H9 (cell line): ENCODE measurements around the gene NEURL1B. TPM values are rescaled to one million over a fixed set of nuclear protein-coding genes. Genes with fewer than 3 reads are reported as not detected.

Experiments
- DNase-seq: peaks from one replicate; pipeline ENCODE4 v3.0.0-alpha.2; 2017
- H2AFZ ChIP-seq: one replicate; pipeline ENCODE4 v1.6.1; 2013; ENCODE audit warnings: mild to moderate bottlenecking, low read length, control low read depth, moderate library complexity
- H2AK5ac ChIP-seq: 2 replicates; pipeline ENCODE4 v1.6.1; 2013; ENCODE audit warnings: low read length, control low read depth, mixed read lengths; ENCODE audit not compliant: insufficient read length
- H2BK120ac ChIP-seq: one replicate; pipeline ENCODE4 v1.6.1; 2013; ENCODE audit warnings: low read depth, mild to moderate bottlenecking, low read length, control low read depth, inconsistent platforms; ENCODE audit not compliant: poor library complexity, severe bottlenecking
- H2BK12ac ChIP-seq: 2 replicates; pipeline ENCODE4 v1.6.1; 2013; ENCODE audit warnings: low read length, control low read depth, mixed read lengths, low read depth; ENCODE audit not compliant: insufficient read length
- H2BK15ac ChIP-seq: 2 replicates; pipeline ENCODE4 v1.6.1; 2013; ENCODE audit warnings: low read depth, low read length, control low read depth
- H2BK20ac ChIP-seq: one replicate; pipeline ENCODE4 v1.6.1; 2013; ENCODE audit warnings: low read depth, mild to moderate bottlenecking, low read length, control low read depth, inconsistent platforms; ENCODE audit not compliant: poor library complexity, severe bottlenecking
- H2BK5ac ChIP-seq: 2 replicates; pipeline ENCODE4 v1.6.1; 2013; ENCODE audit warnings: low read length, control low read depth, mixed read lengths; ENCODE audit not compliant: insufficient read length
- H3K14ac ChIP-seq: 2 replicates; pipeline ENCODE4 v1.6.1; 2013; ENCODE audit warnings: low read length, control low read depth; ENCODE audit not compliant: insufficient read depth
- H3K18ac ChIP-seq: 2 replicates; pipeline ENCODE4 v1.6.1; 2013; ENCODE audit warnings: low read depth, mild to moderate bottlenecking, mixed read lengths, low read length, control low read depth; ENCODE audit not compliant: insufficient read length
- H3K23ac ChIP-seq: 2 replicates; pipeline ENCODE4 v1.6.1; 2013; ENCODE audit warnings: low read length, control low read depth, mixed read lengths, low read depth; ENCODE audit not compliant: insufficient read length
- H3K23me2 ChIP-seq: 2 replicates; pipeline ENCODE4 v1.6.1; 2013; ENCODE audit warnings: low read depth, mild to moderate bottlenecking, mixed read lengths, low read length, control low read depth; ENCODE audit not compliant: insufficient read length, poor library complexity, severe bottlenecking
- H3K27ac ChIP-seq: 2 replicates; pipeline ENCODE4 v1.5.1; 2013; ENCODE audit warnings: low read length, control low read depth, mixed read lengths, low read depth; ENCODE audit not compliant: insufficient read length
- H3K27me3 ChIP-seq: 2 replicates; pipeline ENCODE4 v1.6.1; 2013; ENCODE audit warnings: low read length, control low read depth, inconsistent platforms; ENCODE audit not compliant: insufficient read depth
- H3K4ac ChIP-seq: 2 replicates; pipeline ENCODE4 v1.6.1; 2013; ENCODE audit warnings: low read depth, mild to moderate bottlenecking, control low read depth, inconsistent platforms, low read length, moderate library complexity
- H3K4me1 ChIP-seq: 2 replicates; pipeline ENCODE4 v1.6.1; 2013; ENCODE audit warnings: low read length, control low read depth, inconsistent platforms; ENCODE audit not compliant: insufficient read depth
- H3K4me2 ChIP-seq: 2 replicates; pipeline ENCODE4 v1.6.1; 2013; ENCODE audit warnings: low read length, control low read depth, mixed read lengths; ENCODE audit not compliant: insufficient read length, insufficient read depth
- H3K56ac ChIP-seq: 2 replicates; pipeline ENCODE4 v1.6.1; 2013; ENCODE audit warnings: low read depth, mild to moderate bottlenecking, mixed read lengths, low read length, control low read depth; ENCODE audit not compliant: insufficient read length
- H3K79me1 ChIP-seq: 2 replicates; pipeline ENCODE4 v1.6.1; 2013; ENCODE audit warnings: low read depth, mild to moderate bottlenecking, moderate library complexity, low read length, control low read depth, inconsistent platforms; ENCODE audit not compliant: insufficient read depth, poor library complexity, severe bottlenecking
- H3K79me2 ChIP-seq: 2 replicates; pipeline ENCODE4 v1.6.1; 2013; ENCODE audit warnings: low read length, control low read depth, inconsistent platforms; ENCODE audit not compliant: insufficient read depth
- H3K9ac ChIP-seq: 2 replicates; pipeline ENCODE4 v1.6.1; 2013; ENCODE audit warnings: low read length, control low read depth, mixed read lengths; ENCODE audit not compliant: insufficient read length; ENCODE audit errors: extremely low read depth
- H3K9me3 ChIP-seq: one replicate; pipeline ENCODE4 v1.6.1; 2013; ENCODE audit warnings: low read depth, low read length, inconsistent platforms; ENCODE audit not compliant: control insufficient read depth
- H3T11ph ChIP-seq: one replicate; pipeline ENCODE4 v1.6.1; 2013; ENCODE audit warnings: mild to moderate bottlenecking, low read length, control low read depth, inconsistent platforms
- H4K20me1 ChIP-seq: one replicate; pipeline ENCODE4 v1.6.1; 2013; ENCODE audit not compliant: control insufficient read depth, insufficient read length, insufficient read depth
- H4K5ac ChIP-seq: 2 replicates; pipeline ENCODE4 v1.6.1; 2013; ENCODE audit warnings: low read depth, mild to moderate bottlenecking, mixed read lengths, low read length, control low read depth; ENCODE audit not compliant: insufficient read length
- H4K8ac ChIP-seq: replicated peaks from 2 replicates; pipeline ENCODE4 v1.6.1; 2013; ENCODE audit warnings: low read length, control low read depth, mixed read lengths, low read depth; ENCODE audit not compliant: insufficient read length
- H4K91ac ChIP-seq: 2 replicates; pipeline ENCODE4 v1.6.1; 2013; ENCODE audit warnings: low read depth, mild to moderate bottlenecking, moderate library complexity, mixed read lengths, low read length, control low read depth; ENCODE audit not compliant: insufficient read length
- H3K27ac Mint-ChIP-seq, 3 experiments: 2 replicates in 2 of 3; 3 replicates in 1 of 3; pipeline ENCODE4 v1.8.0; 2020 to 2021; ENCODE audit warnings: mixed read lengths in 3 of 3, mild to moderate bottlenecking in 1 of 3, moderate library complexity in 1 of 3
- H3K27me3 Mint-ChIP-seq: 2 replicates; pipeline ENCODE4 v1.8.0; 2021; ENCODE audit warnings: low read depth, mild to moderate bottlenecking, moderate library complexity, mixed read lengths
- H3K36me3 Mint-ChIP-seq, 3 experiments: 2 replicates in 2 of 3; 3 replicates in 1 of 3; pipeline ENCODE4 v1.8.0; 2020 to 2021; ENCODE audit warnings: low read depth in 3 of 3, mixed read lengths in 3 of 3; ENCODE audit not compliant: insufficient read depth in 1 of 3
- H3K4me1 Mint-ChIP-seq, 2 experiments: 2 replicates each; pipeline ENCODE4 v1.8.0; 2020; ENCODE audit warnings: mixed read lengths in 2 of 2
- H3K4me3 Mint-ChIP-seq, 2 experiments: 2 replicates in 1 of 2; 3 replicates in 1 of 2; pipeline ENCODE4 v1.8.0; 2020 to 2021; ENCODE audit warnings: mild to moderate bottlenecking in 2 of 2, mixed read lengths in 2 of 2, moderate library complexity in 1 of 2
- H3K9me3 Mint-ChIP-seq, 2 experiments: 2 replicates in 1 of 2; 3 replicates in 1 of 2; pipeline ENCODE4 v1.8.0; 2020; ENCODE audit warnings: mild to moderate bottlenecking in 2 of 2, mixed read lengths in 2 of 2, moderate library complexity in 1 of 2
- WGBS: extraction: QIAGEN DNeasy Blood & Tissue Kit; methylation state at CpG from one replicate; pipeline ENCODE4 v1.1.7; 2013; ENCODE audit warnings: missing lambda C conversion rate, low lambda C conversion rate, mixed read lengths; ENCODE audit not compliant: insufficient read length; ENCODE audit errors: extremely low coverage; 5-methylcytosine and 5-hydroxymethylcytosine counted together
- total RNA-seq: library from RNA; stranded (reverse); gene quantifications from 2 replicates; pipeline ENCODE4 v1.2.1, GENCODE V29; 2021
- TF ChIP-seq, protein P1 (sequence below): fragments of 200-600 bp; sonication (generic); conservative IDR thresholded peaks from 3 replicates; pipeline ENCODE4 v1.8.0; 2021; ENCODE audit warnings: antibody characterized with exemption, mild to moderate bottlenecking

NEURL1B gene
- total RNA-seq, 1 experiment from 2014 or later: 3.6 TPM

DNA sequence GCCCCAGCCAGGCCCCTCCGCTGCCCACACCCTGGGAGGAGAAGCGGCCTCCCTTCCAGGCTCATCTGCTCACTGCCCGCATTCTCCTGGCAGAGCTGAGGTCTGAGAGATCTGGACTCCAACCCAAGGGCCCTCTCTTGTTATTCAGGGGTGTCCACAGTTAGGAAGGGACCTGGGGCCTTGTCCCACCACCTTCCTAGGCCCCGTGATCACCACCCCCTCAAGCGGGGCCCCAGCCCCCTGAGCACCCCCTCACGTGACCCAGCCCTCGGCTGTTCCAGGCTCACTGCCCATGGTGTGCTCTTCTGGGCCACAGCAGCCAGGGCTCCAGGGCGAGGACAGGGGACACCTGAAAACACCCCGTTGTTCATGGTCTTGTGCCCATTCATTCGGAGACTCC is 48.7 kb downstream of the NEURL1B start:
- Histone ChIP-seq H2BK15ac (no peak overlapping the region), H3K4me2 (no peak overlapping the region), H3K9ac (no peak overlapping the region), H2AK5ac (no peak overlapping the region), H3T11ph (no peak overlapping the region), H3K4ac (no peak overlapping the region), H3K18ac (no peak overlapping the region), H3K23ac (no peak overlapping the region), H2AFZ (no peak overlapping the region), H4K5ac (no peak overlapping the region), H3K14ac (no peak overlapping the region), H2BK120ac (no peak overlapping the region), H2BK20ac (no peak overlapping the region), H4K91ac (no peak overlapping the region), H3K27me3 (no peaks in the 10 kb centered on the region), H2BK12ac (no peak overlapping the region), H2BK5ac (no peak overlapping the region), H3K79me1 (no peaks in the 10 kb centered on the region), H3K27ac (no peak overlapping the region), H3K23me2 (no peaks in the 10 kb centered on the region), H4K20me1 (no peaks in the 10 kb centered on the region), H3K4me1 (no peaks in the 10 kb centered on the region), H3K9me3 (no peaks in the 10 kb centered on the region), H3K79me2 (no peaks in the 10 kb centered on the region), H3K56ac (no peak overlapping the region), H4K8ac (no peak overlapping the region)
- TF ChIP-seq, protein P1, sequence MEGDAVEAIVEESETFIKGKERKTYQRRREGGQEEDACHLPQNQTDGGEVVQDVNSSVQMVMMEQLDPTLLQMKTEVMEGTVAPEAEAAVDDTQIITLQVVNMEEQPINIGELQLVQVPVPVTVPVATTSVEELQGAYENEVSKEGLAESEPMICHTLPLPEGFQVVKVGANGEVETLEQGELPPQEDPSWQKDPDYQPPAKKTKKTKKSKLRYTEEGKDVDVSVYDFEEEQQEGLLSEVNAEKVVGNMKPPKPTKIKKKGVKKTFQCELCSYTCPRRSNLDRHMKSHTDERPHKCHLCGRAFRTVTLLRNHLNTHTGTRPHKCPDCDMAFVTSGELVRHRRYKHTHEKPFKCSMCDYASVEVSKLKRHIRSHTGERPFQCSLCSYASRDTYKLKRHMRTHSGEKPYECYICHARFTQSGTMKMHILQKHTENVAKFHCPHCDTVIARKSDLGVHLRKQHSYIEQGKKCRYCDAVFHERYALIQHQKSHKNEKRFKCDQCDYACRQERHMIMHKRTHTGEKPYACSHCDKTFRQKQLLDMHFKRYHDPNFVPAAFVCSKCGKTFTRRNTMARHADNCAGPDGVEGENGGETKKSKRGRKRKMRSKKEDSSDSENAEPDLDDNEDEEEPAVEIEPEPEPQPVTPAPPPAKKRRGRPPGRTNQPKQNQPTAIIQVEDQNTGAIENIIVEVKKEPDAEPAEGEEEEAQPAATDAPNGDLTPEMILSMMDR: no peak
- H3K4me1 Mint-ChIP-seq: peaks cover 17 to 24% of the 10 kb centered on the region in 2 experiments
- H3K9me3 Mint-ChIP-seq: no peaks in the 10 kb centered on the region
- H3K27me3 Mint-ChIP-seq: peaks cover 12% of the 10 kb centered on the region
- DNase-seq: no peak
- WGBS: no CpG with 5 or more reads among the region's 10 CpGs
- H3K36me3 Mint-ChIP-seq: peaks cover 0 to 17% (median 2%) of the 10 kb centered on the region in 3 experiments; a peak in 1 of 7 replicates
- H3K4me3 Mint-ChIP-seq: no peak overlapping the region
- no peak overlapping the region for H3K27ac Mint-ChIP-seq
